ENCODE measurements around the gene MRPL54.
"Not testable (repeated sequence)": the region's sequence is repeated elsewhere in the genome, so short reads cannot be mapped to it uniquely, and the experiment has no call there.

MRPL54 gene

GRCh38 chr19:3745363-3746045 is 17.0 kb upstream of the MRPL54 start:
- FAIRE-seq, result no peak
- TF ChIP-seq POLR2A (IDR thresholded peaks at IDR 0.05; ENCODE audit: low read depth, low read length), result no peak
- no peak for TF ChIP-seq TAF1 (IDR thresholded peaks at IDR 0.05; ENCODE audit: borderline replicate concordance, low read depth, low read length)
- TF ChIP-seq POLR2AphosphoS5 (IDR thresholded peaks at IDR 0.05; ENCODE audit: low read depth, low read length), result no peak
- DNase-seq (ENCODE audit: insufficient read length), result no peak

GRCh38 chr19:3746371-3747056 is 16.0 kb upstream of the MRPL54 start:
- no peak for FAIRE-seq
- TF ChIP-seq TAF1 (IDR thresholded peaks at IDR 0.05; ENCODE audit: borderline replicate concordance, low read depth, low read length) (no peak), POLR2A (IDR thresholded peaks at IDR 0.05; ENCODE audit: low read depth, low read length) (no peak), POLR2AphosphoS5 (IDR thresholded peaks at IDR 0.05; ENCODE audit: low read depth, low read length) (no peak)
- no peak for DNase-seq (ENCODE audit: insufficient read length)

- DNase-seq (ENCODE audit: insufficient read length) (no peak), FAIRE-seq (no peak)
- TF ChIP-seq TAF1 (IDR thresholded peaks at IDR 0.05; ENCODE audit: borderline replicate concordance, low read depth, low read length) (no peak), POLR2A (IDR thresholded peaks at IDR 0.05; ENCODE audit: low read depth, low read length) (no peak), POLR2AphosphoS5 (IDR thresholded peaks at IDR 0.05; ENCODE audit: low read depth, low read length) (no peak)
These were observed 13.5 kb upstream of the MRPL54 start for GRCh38 chr19:3748965-3749364.

GRCh38 chr19:3750211-3750610 is 12.3 kb upstream of the MRPL54 start:
- TF ChIP-seq TAF1 (IDR thresholded peaks at IDR 0.05; ENCODE audit: borderline replicate concordance, low read depth, low read length) (no peak), POLR2A (IDR thresholded peaks at IDR 0.05; ENCODE audit: low read depth, low read length) (no peak), POLR2AphosphoS5 (IDR thresholded peaks at IDR 0.05; ENCODE audit: low read depth, low read length) (no peak)
- FAIRE-seq (no peak), DNase-seq (ENCODE audit: insufficient read length) (no peak)

GRCh38 chr19:3751236-3751635 is 11.2 kb upstream of the MRPL54 start:
- no peak for FAIRE-seq

GRCh38 chr19:3752492-3752891 is 10.0 kb upstream of the MRPL54 start:
- DNase-seq (ENCODE audit: insufficient read length) (no peak), FAIRE-seq (no peak)
- TF ChIP-seq POLR2A (IDR thresholded peaks at IDR 0.05; ENCODE audit: low read depth, low read length) (no peak), TAF1 (IDR thresholded peaks at IDR 0.05; ENCODE audit: borderline replicate concordance, low read depth, low read length) (no peak), POLR2AphosphoS5 (IDR thresholded peaks at IDR 0.05; ENCODE audit: low read depth, low read length) (no peak)

More at GRCh38 chr19:3751236-3751635, 11.2 kb upstream of the MRPL54 start:
- DNase-seq (ENCODE audit: insufficient read length), result no peak
- TF ChIP-seq TAF1 (IDR thresholded peaks at IDR 0.05; ENCODE audit: borderline replicate concordance, low read depth, low read length), result no peak
- TF ChIP-seq POLR2AphosphoS5 (IDR thresholded peaks at IDR 0.05; ENCODE audit: low read depth, low read length), result no peak
- no peak for TF ChIP-seq POLR2A (IDR thresholded peaks at IDR 0.05; ENCODE audit: low read depth, low read length)

GRCh38 chr19:3753631-3754410 is 8.7 kb upstream of the MRPL54 start:
- FAIRE-seq, result no peak
- no peak for DNase-seq (ENCODE audit: insufficient read length)
- TF ChIP-seq POLR2AphosphoS5 (IDR thresholded peaks at IDR 0.05; ENCODE audit: low read depth, low read length), result no peak
- no peak for TF ChIP-seq TAF1 (IDR thresholded peaks at IDR 0.05; ENCODE audit: borderline replicate concordance, low read depth, low read length)
- no peak for TF ChIP-seq POLR2A (IDR thresholded peaks at IDR 0.05; ENCODE audit: low read depth, low read length)

GRCh38 chr19:3757705-3758104 is 4.8 kb upstream of the MRPL54 start:
- not testable (repeated sequence) for DNase-seq (ENCODE audit: insufficient read length); FAIRE-seq

- FAIRE-seq; DNase-seq (ENCODE audit: insufficient read length): not testable (repeated sequence)
These were observed 4.2 kb upstream of the MRPL54 start for GRCh38 chr19:3758297-3758696.

GRCh38 chr19:3759482-3760254 is 2.8 kb upstream of the MRPL54 start:
- no peak for FAIRE-seq
- DNase-seq (ENCODE audit: insufficient read length), result no peak
- no peak for TF ChIP-seq POLR2AphosphoS5 (IDR thresholded peaks at IDR 0.05; ENCODE audit: low read depth, low read length)
- TF ChIP-seq POLR2A (IDR thresholded peaks at IDR 0.05; ENCODE audit: low read depth, low read length), result no peak
- no peak for TF ChIP-seq TAF1 (IDR thresholded peaks at IDR 0.05; ENCODE audit: borderline replicate concordance, low read depth, low read length)

- peak; percentile 5 for FAIRE-seq
These were observed 1.6 kb upstream of the MRPL54 start for GRCh38 chr19:3760871-3761361.

More at GRCh38 chr19:3760871-3761361, 1.6 kb upstream of the MRPL54 start:
- DNase-seq (ENCODE audit: insufficient read length), result no peak
- no peak for TF ChIP-seq TAF1 (IDR thresholded peaks at IDR 0.05; ENCODE audit: borderline replicate concordance, low read depth, low read length)
- no peak for TF ChIP-seq POLR2AphosphoS5 (IDR thresholded peaks at IDR 0.05; ENCODE audit: low read depth, low read length)
- TF ChIP-seq POLR2A (IDR thresholded peaks at IDR 0.05; ENCODE audit: low read depth, low read length), result no peak
